Measurements from ENCODE around the gene RIN3. TPM values are rescaled to one million over a fixed set of nuclear protein-coding genes. Genes with fewer than 3 reads are reported as not detected.
A peak's percentile ranks its signal among the peaks of the same experiment; 100 is the strongest.
"Not testable (repeated sequence)": the region's sequence is repeated elsewhere in the genome, so short reads cannot be mapped to it uniquely, and the experiment has no call there.

RIN3 gene
- total RNA-seq, 2 experiments from 2014 or later: 76.1 to 122 TPM

DNA sequence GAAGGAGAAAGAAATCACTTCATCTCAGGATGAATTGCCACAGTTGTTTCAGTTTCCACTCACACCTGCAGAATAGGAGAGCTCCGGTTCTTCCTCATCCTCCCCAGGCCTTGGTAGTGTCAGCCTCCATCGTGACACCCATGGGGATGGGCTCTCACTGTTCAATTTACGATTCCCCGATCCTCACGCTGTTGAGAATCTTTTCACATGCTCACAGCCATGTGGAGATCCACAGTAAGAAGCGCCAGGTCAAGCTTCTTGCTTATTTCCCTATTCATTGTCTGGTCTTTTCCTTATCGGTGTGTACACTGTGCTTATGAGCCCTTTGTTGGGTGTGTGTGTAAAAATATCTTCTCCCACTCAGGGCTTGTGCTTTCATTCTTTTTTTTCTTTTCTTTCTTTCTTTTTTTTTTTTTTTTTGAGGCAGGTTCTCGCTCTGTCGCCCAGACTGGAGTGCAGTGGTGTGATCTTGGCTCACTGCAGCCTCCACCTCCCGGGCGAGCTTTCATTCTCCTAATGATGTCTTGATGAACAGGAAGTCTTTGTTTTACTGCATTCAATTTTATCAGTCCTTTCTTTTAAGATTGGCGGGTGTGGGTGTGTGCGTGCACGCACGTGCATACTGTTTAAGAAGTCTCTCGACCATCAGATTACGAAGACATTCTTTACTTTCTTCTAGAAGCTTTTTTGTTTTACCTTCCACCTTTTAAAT is 21.5 kb downstream of the RIN3 start:
- Mint-ChIP-seq H3K4me1 (peaks cover 75% of the 10 kb centered on the region), H3K36me3 (peaks cover 21% of the 10 kb centered on the region), H3K27ac (peak overlapping the region; percentile 82), H3K27me3 (no peaks in the 10 kb centered on the region), H3K4me3 (peak overlapping the region; percentile 55), H3K9me3 (ENCODE audit: low read depth) (no peaks in the 10 kb centered on the region)
- ATAC-seq: peak; percentile 12
- no peak for DNase-seq
- CTCF ChIA-PET: interaction anchor here (1.2 to 1.9 kb wide), 3 partner anchors 10 to 29 kb away, joined by 3 to 7 read pairs (median 4); no protein-coding TSS in a partner anchor

DNA sequence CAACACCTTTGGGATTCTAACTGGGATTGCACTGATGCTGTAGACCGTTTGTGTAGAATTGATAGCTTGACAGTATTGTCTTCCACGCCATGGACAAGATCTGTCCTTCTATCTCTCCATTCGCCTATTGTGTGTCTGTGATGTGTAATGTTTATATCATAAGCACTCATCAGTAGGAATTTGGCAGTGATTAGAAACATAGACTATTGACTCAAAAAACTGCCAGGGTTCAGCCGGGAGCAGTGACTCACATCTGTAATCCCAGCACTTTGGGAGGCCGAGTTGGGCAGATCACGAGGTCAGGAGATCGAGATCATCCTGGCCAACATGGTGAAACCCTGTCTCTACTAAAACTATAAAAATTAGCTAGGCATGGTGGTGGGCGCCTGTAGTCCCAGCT is 22.6 kb downstream of the RIN3 start:
- Mint-ChIP-seq H3K27ac (peak overlapping the region; percentile 41), H3K4me1 (peaks cover 74% of the 10 kb centered on the region), H3K36me3 (peaks cover 20% of the 10 kb centered on the region)
- H3K9me3 Mint-ChIP-seq (ENCODE audit: low read depth); H3K27me3 Mint-ChIP-seq; H3K4me3 Mint-ChIP-seq; CTCF ChIA-PET; ATAC-seq; DNase-seq: not testable (repeated sequence)

GRCh38 chr14:92538412-92538985 is 24.9 kb downstream of the RIN3 start:
- DNase-seq (no peak), ATAC-seq (no peak)
- Mint-ChIP-seq H3K9me3 (ENCODE audit: low read depth) (no peaks in the 10 kb centered on the region), H3K36me3 (peaks cover 15% of the 10 kb centered on the region), H3K27ac (no peak overlapping the region), H3K27me3 (no peaks in the 10 kb centered on the region), H3K4me3 (no peak overlapping the region), H3K4me1 (peaks cover 72% of the 10 kb centered on the region)
- CTCF ChIA-PET: interaction anchor here (0.7 to 1.4 kb wide), 3 partner anchors 48 to 142 kb away, joined by 3 to 4 read pairs (median 3); no protein-coding TSS in a partner anchor

GRCh38 chr14:92539419-92539818 is 25.8 kb downstream of the RIN3 start:
- H3K9me3 Mint-ChIP-seq (ENCODE audit: low read depth): no peaks in the 10 kb centered on the region
- H3K4me1 Mint-ChIP-seq: peaks cover 76% of the 10 kb centered on the region
- H3K4me3 Mint-ChIP-seq: no peak overlapping the region
- CTCF ChIA-PET: interaction anchor here (0.8 to 1.4 kb wide), 2 partner anchors 47 to 141 kb away, joined by 3 to 4 read pairs; no protein-coding TSS in a partner anchor
- DNase-seq (no peak), ATAC-seq (no peak)
- peak overlapping the region; percentile 11 for H3K27ac Mint-ChIP-seq
- no peaks in the 10 kb centered on the region for H3K27me3 Mint-ChIP-seq
- peaks cover 14% of the 10 kb centered on the region for H3K36me3 Mint-ChIP-seq

GRCh38 chr14:92539875-92540274 is 26.3 kb downstream of the RIN3 start:
- H3K9me3 Mint-ChIP-seq (ENCODE audit: low read depth): no peaks in the 10 kb centered on the region
- H3K27ac Mint-ChIP-seq: no peak overlapping the region
- CTCF ChIA-PET: interaction anchor here (0.9 kb wide), 1 partner anchor 48 kb away, joined by 3 read pairs; no protein-coding TSS in a partner anchor
- no peak overlapping the region for H3K4me3 Mint-ChIP-seq
- H3K36me3 Mint-ChIP-seq: peaks cover 14% of the 10 kb centered on the region
- no peaks in the 10 kb centered on the region for H3K27me3 Mint-ChIP-seq
- DNase-seq (no peak), ATAC-seq (peak; percentile 31)
- H3K4me1 Mint-ChIP-seq: peaks cover 72% of the 10 kb centered on the region

- Mint-ChIP-seq H3K9me3 (ENCODE audit: low read depth) (no peaks in the 10 kb centered on the region), H3K4me1 (peaks cover 65% of the 10 kb centered on the region), H3K4me3 (no peak overlapping the region), H3K27me3 (no peaks in the 10 kb centered on the region), H3K36me3 (peaks cover 12% of the 10 kb centered on the region), H3K27ac (no peak overlapping the region)
- no peak for ATAC-seq
- CTCF ChIA-PET: interaction anchor here (0.9 kb wide), 1 partner anchor 47 kb away, joined by 3 read pairs; no protein-coding TSS in a partner anchor
- no peak for DNase-seq
Measured at GRCh38 chr14:92540472-92541048, 27.0 kb downstream of the RIN3 start.

DNA sequence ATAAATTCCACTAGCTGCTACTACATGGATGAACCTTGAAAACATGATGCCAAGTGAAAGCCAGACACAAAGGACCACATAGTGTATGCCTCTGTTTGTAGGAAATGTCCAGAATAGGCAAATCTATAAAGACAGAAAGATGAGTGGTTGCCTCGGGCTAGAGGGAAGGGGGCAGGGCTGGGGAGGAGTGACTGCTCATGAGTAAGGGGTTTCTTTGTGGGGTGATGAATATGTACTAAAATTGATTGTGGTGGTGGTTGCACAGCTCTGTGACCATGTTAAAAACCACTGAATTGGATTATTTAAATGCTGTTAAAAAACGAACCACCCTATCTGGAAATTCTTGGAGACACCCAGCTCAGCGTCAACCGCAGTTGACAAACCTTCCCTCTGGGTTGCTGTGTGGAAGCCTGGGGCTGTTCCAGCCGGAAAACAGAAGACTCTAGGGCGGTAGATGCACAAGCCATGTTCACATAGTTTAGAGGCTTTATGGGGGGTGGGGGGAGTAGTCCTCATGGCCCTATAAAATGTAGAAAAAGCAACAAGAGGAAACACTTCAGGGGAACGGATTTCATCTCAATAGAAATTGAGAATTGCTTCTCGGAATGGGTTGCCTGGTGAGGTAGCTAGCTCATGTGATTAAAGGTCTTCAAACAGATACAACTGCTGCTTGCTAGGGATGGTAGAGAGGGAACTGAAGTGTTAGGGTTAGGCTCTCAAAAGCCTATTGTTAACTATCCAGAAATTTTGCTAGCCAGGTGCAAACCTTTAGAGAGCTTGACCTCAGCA is 29.4 kb downstream of the RIN3 start:
- CTCF ChIA-PET: interaction anchor here (0.6 to 1.3 kb wide), 3 partner anchors 11 to 80 kb away, joined by 3 to 4 read pairs (median 4); no protein-coding TSS in a partner anchor
- Mint-ChIP-seq H3K36me3 (peaks cover 12% of the 10 kb centered on the region), H3K27me3 (no peaks in the 10 kb centered on the region), H3K4me3 (no peak overlapping the region), H3K9me3 (ENCODE audit: low read depth) (no peaks in the 10 kb centered on the region), H3K27ac (no peak overlapping the region), H3K4me1 (peaks cover 59% of the 10 kb centered on the region)
- DNase-seq (no peak), ATAC-seq (no peak)

DNA sequence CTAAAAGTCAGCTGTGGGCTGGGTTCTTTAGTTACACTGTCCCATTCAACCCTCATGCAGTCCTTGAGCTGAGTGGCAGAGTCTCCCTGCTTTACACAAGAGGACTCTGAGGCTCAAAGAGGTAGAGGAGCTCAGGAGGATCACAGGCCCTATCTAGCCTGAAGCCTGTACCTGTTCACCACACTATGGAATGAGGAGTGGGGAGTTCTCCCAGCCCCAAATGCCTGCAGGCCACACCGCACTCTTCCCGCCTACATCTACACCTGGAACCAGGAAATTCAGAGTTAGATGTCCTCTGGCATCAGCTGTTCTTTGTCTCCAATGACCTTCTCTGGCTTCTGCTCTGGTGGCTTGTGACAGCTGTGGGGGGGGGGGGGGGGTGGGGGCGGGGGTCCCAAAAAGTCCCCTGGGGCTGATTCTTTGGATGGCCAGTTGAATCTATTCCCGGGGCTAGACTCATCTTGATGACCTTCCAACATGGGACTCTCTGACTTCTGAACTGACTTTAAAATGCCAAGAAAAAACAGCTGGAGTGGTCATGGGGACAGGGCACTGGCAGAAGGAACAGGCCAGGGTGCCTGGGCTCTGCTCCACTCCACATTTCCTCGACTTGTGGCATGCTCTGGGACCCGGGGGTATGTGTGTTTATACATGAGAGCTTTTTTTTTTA is 30.6 kb downstream of the RIN3 start:
- Mint-ChIP-seq H3K27ac (no peak overlapping the region), H3K36me3 (peaks cover 10% of the 10 kb centered on the region), H3K4me1 (peaks cover 52% of the 10 kb centered on the region), H3K4me3 (no peak overlapping the region), H3K9me3 (ENCODE audit: low read depth) (no peaks in the 10 kb centered on the region), H3K27me3 (no peaks in the 10 kb centered on the region)
- CTCF ChIA-PET: interaction anchor here (0.8 to 1.8 kb wide), 4 partner anchors 9 to 31 kb away, joined by 3 to 7 read pairs (median 4); no protein-coding TSS in a partner anchor
- ATAC-seq (no peak), DNase-seq (no peak)

- DNase-seq (no peak), ATAC-seq (no peak)
- Mint-ChIP-seq H3K4me1 (peaks cover 45% of the 10 kb centered on the region), H3K27ac (no peak overlapping the region), H3K27me3 (no peaks in the 10 kb centered on the region), H3K4me3 (no peak overlapping the region), H3K36me3 (peaks cover 2% of the 10 kb centered on the region), H3K9me3 (ENCODE audit: low read depth) (no peaks in the 10 kb centered on the region)
- CTCF ChIA-PET: interaction anchor here (0.7 to 1.6 kb wide), 4 partner anchors 13 to 136 kb away, joined by 3 to 4 read pairs (median 3); no protein-coding TSS in a partner anchor
Measured at GRCh38 chr14:92546347-92547053, 32.9 kb downstream of the RIN3 start.

- CTCF ChIA-PET: interaction anchor here (1.0 to 2.0 kb wide), 5 partner anchors 26 to 132 kb away, joined by 3 to 9 read pairs (median 4); no protein-coding TSS in a partner anchor
- ATAC-seq (no peak), DNase-seq (no peak)
- Mint-ChIP-seq H3K36me3 (peaks cover 1% of the 10 kb centered on the region), H3K4me1 (peaks cover 39% of the 10 kb centered on the region), H3K9me3 (ENCODE audit: low read depth) (no peaks in the 10 kb centered on the region), H3K27me3 (no peaks in the 10 kb centered on the region), H3K27ac (no peak overlapping the region), H3K4me3 (no peak overlapping the region)
Measured at GRCh38 chr14:92549105-92549858, 35.7 kb downstream of the RIN3 start.

DNA sequence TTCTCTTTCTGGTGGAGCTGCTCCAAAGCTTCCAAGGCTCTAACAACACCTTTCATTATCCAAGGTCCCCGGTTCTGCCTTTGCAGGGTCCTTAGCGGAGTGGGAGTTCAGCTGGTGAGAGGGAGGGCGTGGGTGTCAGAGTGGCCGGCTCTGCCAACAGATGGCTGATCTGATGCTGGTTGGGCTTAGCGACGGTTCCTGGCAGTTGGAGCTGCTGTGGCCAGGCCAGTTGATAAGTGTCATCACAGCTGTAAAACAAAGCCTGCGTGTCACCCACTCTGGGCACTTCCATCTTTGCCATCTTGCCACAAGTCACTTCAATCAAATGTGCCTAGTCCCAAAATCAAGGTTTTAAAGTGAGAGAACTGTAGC is 36.3 kb downstream of the RIN3 start:
- no peak for ATAC-seq
- H3K27ac Mint-ChIP-seq: no peak overlapping the region
- H3K36me3 Mint-ChIP-seq: peaks cover 1% of the 10 kb centered on the region
- CTCF ChIA-PET: interaction anchor here (1.0 to 2.0 kb wide), 5 partner anchors 26 to 131 kb away, joined by 3 to 9 read pairs (median 4); no protein-coding TSS in a partner anchor
- H3K27me3 Mint-ChIP-seq: no peaks in the 10 kb centered on the region
- H3K4me3 Mint-ChIP-seq: no peak overlapping the region
- no peak for DNase-seq
- H3K9me3 Mint-ChIP-seq (ENCODE audit: low read depth): no peaks in the 10 kb centered on the region
- H3K4me1 Mint-ChIP-seq: peaks cover 37% of the 10 kb centered on the region
